AG04449 (cell line): ENCODE data around the gene MAPT.

Experiments used
- CTCF ChIA-PET: fragments of 350-600 bp; formaldehyde crosslinking; extraction: SDS; loops from one replicate; lab custom pipeline; 2021; ENCODE audit warnings: antibody characterized with exemption; lab: Yijun Ruan, JAX
- POLR2A ChIA-PET: fragments of 400-600, 350-600 bp; formaldehyde crosslinking; extraction: SDS; loops from one replicate; lab custom pipeline; 2020; ENCODE audit warnings: antibody characterized with exemption, inconsistent platforms; lab: Yijun Ruan, JAX
- DNase-seq: peaks from one replicate; pipeline ENCODE4 v3.0.0-alpha.2; 2010; ENCODE audit warnings: low read depth, low spot score
- H3K4me3 ChIP-seq: 2 replicates; pipeline ENCODE4 v1.5.1; 2011; ENCODE audit warnings: low read depth, mild to moderate bottlenecking, control low read depth, low read length
- TF ChIP-seq, protein P1 (sequence below): IDR thresholded peaks from one replicate; pipeline ENCODE4 v1.5.1; 2011; ENCODE audit warnings: mild to moderate bottlenecking, moderate library complexity, low read length, control low read depth, inconsistent platforms; ENCODE audit not compliant: insufficient read depth; ENCODE audit errors: missing control alignments

MAPT gene

DNA sequence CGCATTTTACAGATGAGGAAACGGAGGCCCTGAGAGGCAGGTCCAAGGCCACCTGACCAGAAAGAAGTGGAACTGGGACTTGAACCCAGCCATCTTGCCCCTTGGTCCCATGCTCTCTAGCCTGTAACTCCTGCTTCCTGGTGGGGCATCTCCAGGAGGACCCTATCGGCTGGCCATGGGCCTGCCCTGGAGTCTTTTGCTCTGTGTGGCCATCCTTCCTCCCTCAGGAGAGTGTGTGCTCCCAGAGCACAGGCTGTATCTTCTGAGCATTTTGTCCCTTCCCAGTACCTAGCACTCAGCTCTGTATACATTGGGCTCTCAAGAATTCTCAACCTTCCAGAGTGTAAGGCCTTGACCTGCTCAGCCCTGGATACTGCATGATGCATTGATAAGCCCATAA, 76.3 kb downstream of the MAPT start:
- no peak for DNase-seq
- ChIA-PET CTCF (no interaction called here), POLR2A (no interaction called here)
- TF ChIP-seq, protein P1, sequence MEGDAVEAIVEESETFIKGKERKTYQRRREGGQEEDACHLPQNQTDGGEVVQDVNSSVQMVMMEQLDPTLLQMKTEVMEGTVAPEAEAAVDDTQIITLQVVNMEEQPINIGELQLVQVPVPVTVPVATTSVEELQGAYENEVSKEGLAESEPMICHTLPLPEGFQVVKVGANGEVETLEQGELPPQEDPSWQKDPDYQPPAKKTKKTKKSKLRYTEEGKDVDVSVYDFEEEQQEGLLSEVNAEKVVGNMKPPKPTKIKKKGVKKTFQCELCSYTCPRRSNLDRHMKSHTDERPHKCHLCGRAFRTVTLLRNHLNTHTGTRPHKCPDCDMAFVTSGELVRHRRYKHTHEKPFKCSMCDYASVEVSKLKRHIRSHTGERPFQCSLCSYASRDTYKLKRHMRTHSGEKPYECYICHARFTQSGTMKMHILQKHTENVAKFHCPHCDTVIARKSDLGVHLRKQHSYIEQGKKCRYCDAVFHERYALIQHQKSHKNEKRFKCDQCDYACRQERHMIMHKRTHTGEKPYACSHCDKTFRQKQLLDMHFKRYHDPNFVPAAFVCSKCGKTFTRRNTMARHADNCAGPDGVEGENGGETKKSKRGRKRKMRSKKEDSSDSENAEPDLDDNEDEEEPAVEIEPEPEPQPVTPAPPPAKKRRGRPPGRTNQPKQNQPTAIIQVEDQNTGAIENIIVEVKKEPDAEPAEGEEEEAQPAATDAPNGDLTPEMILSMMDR: no peak
- H3K4me3 ChIP-seq: no peak overlapping the region

DNA sequence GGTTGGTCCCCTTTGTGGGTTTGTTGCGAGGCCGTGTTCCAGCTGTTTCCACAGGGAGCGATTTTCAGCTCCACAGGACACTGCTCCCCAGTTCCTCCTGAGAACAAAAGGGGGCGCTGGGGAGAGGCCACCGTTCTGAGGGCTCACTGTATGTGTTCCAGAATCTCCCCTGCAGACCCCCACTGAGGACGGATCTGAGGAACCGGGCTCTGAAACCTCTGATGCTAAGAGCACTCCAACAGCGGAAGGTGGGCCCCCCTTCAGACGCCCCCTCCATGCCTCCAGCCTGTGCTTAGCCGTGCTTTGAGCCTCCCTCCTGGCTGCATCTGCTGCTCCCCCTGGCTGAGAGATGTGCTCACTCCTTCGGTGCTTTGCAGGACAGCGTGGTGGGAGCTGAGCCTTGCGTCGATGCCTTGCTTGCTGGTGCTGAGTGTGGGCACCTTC, 77.4 kb downstream of the MAPT start:
- DNase-seq: no peak
- H3K4me3 ChIP-seq: no peak overlapping the region
- CTCF ChIA-PET: interaction anchor here (0.8 kb wide), 1 partner anchor 31 kb away, joined by 3 read pairs; no protein-coding TSS in a partner anchor
- POLR2A ChIA-PET: no interaction called here
- TF ChIP-seq, protein P1: no peak

DNA sequence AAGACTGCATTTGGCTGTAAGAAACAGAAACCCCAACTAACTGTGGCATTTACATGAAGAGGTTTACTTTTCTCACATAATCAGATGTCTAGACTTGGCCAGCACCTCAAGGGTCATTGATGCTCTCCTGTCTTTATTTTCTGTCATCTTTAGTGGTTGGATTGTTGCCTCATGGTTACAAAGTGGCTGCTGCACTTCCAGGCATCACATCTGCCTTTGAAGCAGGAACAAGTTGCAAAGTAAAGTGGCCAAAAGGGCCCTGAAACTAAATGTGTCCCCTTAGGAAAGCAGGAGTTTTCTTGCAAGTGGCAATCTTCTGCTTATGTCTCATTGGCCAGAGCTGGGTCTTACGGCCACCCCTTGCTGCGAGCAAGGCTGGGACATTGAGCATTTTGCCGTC, 78.2 kb downstream of the MAPT start:
- TF ChIP-seq, protein P1: no peak
- no peak overlapping the region for H3K4me3 ChIP-seq
- DNase-seq: no peak
- ChIA-PET POLR2A (no interaction called here), CTCF (no interaction called here)

DNA sequence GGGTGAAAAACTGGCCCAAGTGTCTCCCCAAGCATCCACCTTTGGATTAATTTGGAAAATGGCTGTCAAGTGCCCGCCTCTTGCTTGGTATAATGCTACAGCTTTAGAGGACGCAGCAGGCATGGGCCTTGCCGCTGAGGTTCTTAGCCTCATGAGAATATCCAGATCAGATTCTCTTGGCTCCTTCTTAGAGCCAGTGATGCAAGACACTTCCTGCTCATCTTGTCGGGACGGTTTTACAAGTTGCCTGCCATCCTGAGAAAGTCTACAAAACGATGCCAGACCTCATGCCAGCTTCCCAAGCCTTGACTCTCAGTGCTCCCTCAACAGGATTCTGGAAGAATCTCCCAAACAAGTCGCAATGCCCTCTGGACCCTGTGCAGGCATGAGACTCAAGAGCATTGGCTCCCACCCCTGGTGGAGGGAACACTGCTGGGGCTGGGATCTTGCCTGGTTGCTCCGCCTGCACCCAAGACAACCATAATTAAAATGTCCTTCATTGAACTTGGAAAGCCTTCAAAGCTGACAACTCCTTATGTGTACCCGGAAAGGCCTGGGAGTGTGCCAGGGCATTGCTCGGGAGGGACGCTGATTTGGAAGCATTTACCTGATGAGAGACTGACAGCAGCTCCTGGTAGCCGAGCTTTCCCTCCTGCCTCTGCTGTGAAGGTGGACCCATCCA, 78.9 kb downstream of the MAPT start:
- POLR2A ChIA-PET: no interaction called here
- no peak for DNase-seq
- TF ChIP-seq, protein P1: no peak
- CTCF ChIA-PET: no interaction called here
- no peak overlapping the region for H3K4me3 ChIP-seq

DNA sequence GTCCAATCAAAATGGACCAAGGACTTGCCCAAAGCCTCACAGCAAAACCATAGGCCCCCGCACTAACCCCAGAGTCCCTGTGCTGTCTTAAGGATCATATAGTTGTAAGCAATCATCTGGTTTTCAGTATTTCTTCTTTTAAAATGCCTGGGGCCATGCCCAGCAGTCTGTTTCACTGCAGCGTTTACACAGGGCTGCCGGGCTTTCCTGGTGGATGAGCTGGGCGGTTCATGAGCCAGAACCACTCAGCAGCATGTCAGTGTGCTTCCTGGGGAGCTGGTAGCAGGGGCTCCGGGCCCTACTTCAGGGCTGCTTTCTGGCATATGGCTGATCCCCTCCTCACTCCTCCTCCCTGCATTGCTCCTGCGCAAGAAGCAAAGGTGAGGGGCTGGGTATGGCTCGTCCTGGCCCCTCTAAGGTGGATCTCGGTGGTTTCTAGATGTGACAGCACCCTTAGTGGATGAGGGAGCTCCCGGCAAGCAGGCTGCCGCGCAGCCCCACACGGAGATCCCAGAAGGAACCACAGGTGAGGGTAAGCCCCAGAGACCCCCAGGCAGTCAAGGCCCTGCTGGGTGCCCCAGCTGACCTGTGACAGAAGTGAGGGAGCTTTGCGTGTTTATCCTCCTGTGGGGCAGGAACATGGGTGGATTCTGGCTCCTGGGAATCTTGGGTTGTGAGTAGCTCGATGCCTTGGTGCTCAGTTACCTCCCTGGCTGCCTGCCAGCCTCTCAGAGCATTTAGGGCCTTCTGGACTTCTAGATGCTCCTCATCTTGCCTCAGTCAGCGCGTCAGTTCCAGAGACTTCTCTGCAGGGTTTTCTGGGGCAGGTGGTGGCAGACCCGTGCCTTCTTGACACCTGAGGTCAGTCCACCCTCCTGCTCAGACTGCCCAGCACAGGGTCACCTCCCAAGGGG, 79.8 kb downstream of the MAPT start:
- no peak overlapping the region for H3K4me3 ChIP-seq
- POLR2A ChIA-PET: no interaction called here
- CTCF ChIA-PET: interaction anchor here (1.1 kb wide), 1 partner anchor 25 kb away, joined by 4 read pairs; no protein-coding TSS in a partner anchor
- no peak for DNase-seq
- TF ChIP-seq, protein P1: no peak
